HepG2 (cell line): ENCODE measurements around the gene FALEC. TPM values are rescaled to one million over a fixed set of nuclear protein-coding genes. Genes with fewer than 3 reads are reported as not detected.

Experiments
- ATF6 ChIP-seq: sonication (generic); formaldehyde crosslinking; conservative IDR thresholded peaks from 2 replicates; pipeline ENCODE4 v1.4.0; 2020; ENCODE audit warnings: missing genetic modification reagents
- DR1 ChIP-seq: sonication (generic); formaldehyde crosslinking; IDR thresholded peaks from 2 replicates; pipeline ENCODE4 v1.8.0; 2021; ENCODE audit warnings: mild to moderate bottlenecking, missing genetic modification reagents, inconsistent platforms
- HMG20A ChIP-seq: IDR thresholded peaks from 2 replicates; pipeline ENCODE4 v1.6.1; 2016; ENCODE audit warnings: borderline replicate concordance
- MIER3 ChIP-seq: IDR thresholded peaks from 2 replicates; pipeline ENCODE4 v1.6.1; 2016; ENCODE audit warnings: missing compliant biosample characterization, borderline replicate concordance
- NCOA2 ChIP-seq: sonication (generic); formaldehyde crosslinking; IDR thresholded peaks from 2 replicates; pipeline ENCODE4 v1.8.0; 2022; ENCODE audit warnings: inconsistent platforms
- NCOR1 ChIP-seq: fragments of 200-600 bp; sonication (generic); IDR thresholded peaks from 2 replicates; pipeline ENCODE4 v1.7.0; 2017; ENCODE audit warnings: antibody characterized with exemption, low read length, borderline replicate concordance
- NR2F1 ChIP-seq, 2 experiments: fragments of 450-650 bp in 1 of 2; formaldehyde crosslinking in 1 of 2; IDR thresholded peaks; 2 replicates each; pipeline versions ENCODE4 v1.5.0 to v1.6.1; 2016 to 2020; ENCODE audit warnings: mild to moderate bottlenecking in 1 of 2, missing compliant biosample characterization in 1 of 2, missing genetic modification reagents in 1 of 2, moderate library complexity in 1 of 2
- PRPF4 ChIP-seq: fragments of 200-400 bp; formaldehyde crosslinking; IDR thresholded peaks from 2 replicates; pipeline ENCODE4 v1.6.1; 2016; ENCODE audit warnings: low read length, low read depth; ENCODE audit not compliant: poor library complexity, severe bottlenecking
- RFXANK ChIP-seq: IDR thresholded peaks from 2 replicates; pipeline ENCODE4 v1.6.1; 2016
- RXRA ChIP-seq: sonication (generic); formaldehyde crosslinking; IDR thresholded peaks from 2 replicates; pipeline ENCODE4 v1.5.1; 2020; ENCODE audit warnings: missing genetic modification reagents
- SALL2 ChIP-seq: sonication (generic); formaldehyde crosslinking; IDR thresholded peaks from 2 replicates; pipeline ENCODE4 v1.8.1; 2023; ENCODE audit warnings: mild to moderate bottlenecking, missing genetic modification reagents, inconsistent platforms
- SMC3 ChIP-seq: IDR thresholded peaks from 2 replicates; pipeline ENCODE4 v1.6.1; 2011; ENCODE audit warnings: low read length, improper control_type of control experiment
- SOX6 ChIP-seq, 2 experiments: fragments of 450-650 bp in 1 of 2; sonication (generic) in 1 of 2; formaldehyde crosslinking in 1 of 2; IDR thresholded peaks; 2 replicates each; pipeline versions ENCODE4 v1.4.0 to v1.6.1; 2017 to 2020; ENCODE audit warnings: antibody characterized with exemption in 1 of 2, mild to moderate bottlenecking in 1 of 2, missing genetic modification reagents in 1 of 2
- SP4 ChIP-seq: sonication (generic); formaldehyde crosslinking; IDR thresholded peaks from 2 replicates; pipeline ENCODE4 v1.8.1; 2023; ENCODE audit warnings: mild to moderate bottlenecking, missing genetic modification reagents
- ZNF232 ChIP-seq: sonication (generic); formaldehyde crosslinking; IDR thresholded peaks from 2 replicates; pipeline ENCODE4 v1.4.0; 2020; ENCODE audit warnings: missing genetic modification reagents, borderline replicate concordance
- ZNF432 ChIP-seq: sonication (generic); formaldehyde crosslinking; IDR thresholded peaks from 2 replicates; pipeline ENCODE4 v1.5.0; 2020; ENCODE audit warnings: missing genetic modification reagents, mild to moderate bottlenecking, borderline replicate concordance
- ZNF543 ChIP-seq: sonication (generic); formaldehyde crosslinking; IDR thresholded peaks from 2 replicates; pipeline ENCODE4 v1.4.0; 2020; ENCODE audit warnings: mild to moderate bottlenecking, missing genetic modification reagents
- ZNF770 ChIP-seq: sonication (generic); formaldehyde crosslinking; IDR thresholded peaks from 2 replicates; pipeline ENCODE4 v1.5.0; 2020; ENCODE audit warnings: mild to moderate bottlenecking, missing genetic modification reagents
- ZNF841 ChIP-seq: sonication (generic); formaldehyde crosslinking; IDR thresholded peaks from 2 replicates; pipeline ENCODE4 v1.8.1; 2023; ENCODE audit warnings: missing genetic modification reagents, borderline replicate concordance
- polyA plus RNA-seq, 8 experiments: library from polyadenylated mRNA; depleted of rRNA in 3 of 8; stranded (reverse) in 7 of 8; unstranded in 1 of 8; fragments of >200 nt; fragmentation: Illumina TruSeq in 4 of 8; extraction: Trizol in 4 of 8; gene quantifications; 2 replicates each; pipeline versions ENCODE4 v1.2.1 to v1.2.3, GENCODE V29; 2011 to 2016; ENCODE audit warnings: low read depth in 4 of 8, missing spikeins in 1 of 8, mixed read lengths in 1 of 8; ENCODE audit not compliant: insufficient read depth in 1 of 8
- total RNA-seq, 5 experiments: library from RNA; depleted of rRNA; stranded (reverse); fragments of >200 nt; fragmentation: Illumina TruSeq; extraction: Trizol; gene quantifications; 2 replicates each; pipeline ENCODE4 v1.2.3, GENCODE V29; 2016; ENCODE audit warnings: low read depth in 1 of 5
- TF ChIP-seq, protein P1 (sequence below): sonication (generic); formaldehyde crosslinking; IDR thresholded peaks from 2 replicates; pipeline ENCODE4 v1.5.0; 2020; ENCODE audit warnings: mild to moderate bottlenecking, missing genetic modification reagents, borderline replicate concordance
- TF ChIP-seq, protein P2 (sequence below): sonication (generic); formaldehyde crosslinking; IDR thresholded peaks from 2 replicates; pipeline ENCODE4 v1.5.0; 2020; ENCODE audit warnings: missing genetic modification reagents

FALEC gene
- total and polyA plus RNA-seq, 2 of the 13 experiments (the other 11 are each of a cell fraction or from before 2014, with no cell fraction given): 0.33 to 0.71 TPM

DNA sequence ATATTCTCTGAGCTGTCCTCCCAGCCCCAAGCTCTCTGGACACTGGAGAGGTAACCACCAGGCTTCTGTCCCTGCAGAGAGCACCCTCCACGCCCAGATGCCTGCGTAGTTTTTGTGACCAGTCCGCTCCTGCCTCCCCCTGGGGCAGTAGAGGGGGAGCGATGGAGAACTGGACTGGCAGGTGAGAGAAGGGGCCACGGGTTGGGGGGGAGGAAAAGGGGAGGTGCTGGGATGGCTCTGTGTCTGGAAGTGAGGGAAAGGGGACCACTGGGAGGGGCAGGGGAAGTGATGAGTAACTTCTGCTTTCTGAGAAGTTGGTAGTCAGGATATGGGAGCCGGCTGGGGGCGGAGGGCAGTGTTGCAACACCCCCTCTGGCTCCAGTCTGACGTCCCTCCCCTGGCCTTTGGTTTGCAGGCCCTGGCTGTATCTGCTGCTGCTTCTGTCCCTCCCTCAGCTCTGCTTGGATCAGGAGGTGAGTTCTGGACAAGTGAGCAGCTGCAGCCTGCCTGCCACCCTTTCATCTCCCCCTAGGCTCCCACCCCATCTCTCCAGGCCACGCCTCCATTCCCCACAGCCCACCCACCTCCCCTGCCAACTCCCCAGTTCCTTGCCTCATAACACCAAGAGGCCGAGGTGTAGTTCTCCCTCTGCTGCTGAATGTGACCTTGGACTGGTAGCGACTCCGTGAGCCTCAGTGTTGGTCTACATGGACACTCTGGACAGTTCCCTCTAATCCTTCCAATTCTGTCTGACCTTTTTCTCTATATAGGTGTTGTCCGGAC, 36.8 kb downstream of the FALEC start (continued):
- TF ChIP-seq SOX6 (IDR thresholded peaks at IDR 0.05): no peak
- TF ChIP-seq SOX6 (CRISPR knock-in tag; IDR thresholded peaks at IDR 0.05): peak; percentile 42; the same call in 1 of the 2 replicates
- TF ChIP-seq NCOR1: no peak
- peak; percentile 45; the same call in 1 of the 2 replicates for TF ChIP-seq NCOA2 (CRISPR knock-in tag)
- TF ChIP-seq ZNF770 (CRISPR knock-in tag): no peak
- no peak for TF ChIP-seq ZNF841
- TF ChIP-seq, protein P1, sequence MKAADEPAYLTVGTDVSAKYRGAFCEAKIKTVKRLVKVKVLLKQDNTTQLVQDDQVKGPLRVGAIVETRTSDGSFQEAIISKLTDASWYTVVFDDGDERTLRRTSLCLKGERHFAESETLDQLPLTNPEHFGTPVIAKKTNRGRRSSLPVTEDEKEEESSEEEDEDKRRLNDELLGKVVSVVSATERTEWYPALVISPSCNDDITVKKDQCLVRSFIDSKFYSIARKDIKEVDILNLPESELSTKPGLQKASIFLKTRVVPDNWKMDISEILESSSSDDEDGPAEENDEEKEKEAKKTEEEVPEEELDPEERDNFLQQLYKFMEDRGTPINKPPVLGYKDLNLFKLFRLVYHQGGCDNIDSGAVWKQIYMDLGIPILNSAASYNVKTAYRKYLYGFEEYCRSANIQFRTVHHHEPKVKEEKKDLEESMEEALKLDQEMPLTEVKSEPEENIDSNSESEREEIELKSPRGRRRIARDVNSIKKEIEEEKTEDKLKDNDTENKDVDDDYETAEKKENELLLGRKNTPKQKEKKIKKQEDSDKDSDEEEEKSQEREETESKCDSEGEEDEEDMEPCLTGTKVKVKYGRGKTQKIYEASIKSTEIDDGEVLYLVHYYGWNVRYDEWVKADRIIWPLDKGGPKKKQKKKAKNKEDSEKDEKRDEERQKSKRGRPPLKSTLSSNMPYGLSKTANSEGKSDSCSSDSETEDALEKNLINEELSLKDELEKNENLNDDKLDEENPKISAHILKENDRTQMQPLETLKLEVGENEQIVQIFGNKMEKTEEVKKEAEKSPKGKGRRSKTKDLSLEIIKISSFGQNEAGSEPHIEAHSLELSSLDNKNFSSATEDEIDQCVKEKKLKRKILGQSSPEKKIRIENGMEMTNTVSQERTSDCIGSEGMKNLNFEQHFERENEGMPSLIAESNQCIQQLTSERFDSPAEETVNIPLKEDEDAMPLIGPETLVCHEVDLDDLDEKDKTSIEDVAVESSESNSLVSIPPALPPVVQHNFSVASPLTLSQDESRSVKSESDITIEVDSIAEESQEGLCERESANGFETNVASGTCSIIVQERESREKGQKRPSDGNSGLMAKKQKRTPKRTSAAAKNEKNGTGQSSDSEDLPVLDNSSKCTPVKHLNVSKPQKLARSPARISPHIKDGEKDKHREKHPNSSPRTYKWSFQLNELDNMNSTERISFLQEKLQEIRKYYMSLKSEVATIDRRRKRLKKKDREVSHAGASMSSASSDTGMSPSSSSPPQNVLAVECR: peak; percentile 75; the same call in 1 of the 2 replicates
- 0 out of 2 replicates have a peak, but pooled peaks have one; percentile 51 for TF ChIP-seq ZNF543
- peak; percentile 71; the same call in 1 of the 2 replicates for TF ChIP-seq MIER3 (CRISPR knock-in tag)
- no peak for TF ChIP-seq SALL2
- no peak for TF ChIP-seq PRPF4
- no peak for TF ChIP-seq ZNF232 (CRISPR knock-in tag)
- no peak for TF ChIP-seq SP4
- TF ChIP-seq, protein P2, sequence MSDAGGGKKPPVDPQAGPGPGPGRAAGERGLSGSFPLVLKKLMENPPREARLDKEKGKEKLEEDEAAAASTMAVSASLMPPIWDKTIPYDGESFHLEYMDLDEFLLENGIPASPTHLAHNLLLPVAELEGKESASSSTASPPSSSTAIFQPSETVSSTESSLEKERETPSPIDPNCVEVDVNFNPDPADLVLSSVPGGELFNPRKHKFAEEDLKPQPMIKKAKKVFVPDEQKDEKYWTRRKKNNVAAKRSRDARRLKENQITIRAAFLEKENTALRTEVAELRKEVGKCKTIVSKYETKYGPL: no peak
- TF ChIP-seq SMC3: no peak; the same call in 1 of the 2 replicates
- TF ChIP-seq ZNF432 (CRISPR knock-in tag): no peak
- TF ChIP-seq RFXANK (CRISPR knock-in tag): no peak
- peak; percentile 70 for TF ChIP-seq RXRA
- no peak for TF ChIP-seq HMG20A (CRISPR knock-in tag)
- no peak for TF ChIP-seq NR2F1 (CRISPR knock-in tag; IDR thresholded peaks at IDR 0.05)
- no peak for TF ChIP-seq DR1 (CRISPR knock-in tag)
- no peak for TF ChIP-seq ATF6 (CRISPR knock-in tag)
